Measurements from ENCODE around the gene CCL2. TPM values are rescaled to one million over a fixed set of nuclear protein-coding genes. Genes with fewer than 3 reads are reported as not detected.

Gene CCL2
- total and polyA plus RNA-seq, 2 of the 8 experiments (the other 6 are each of a cell fraction or from before 2014, with no cell fraction given): 3.0 to 3.7 TPM

GRCh38 chr17:34255841-34256240 lies 756 bp downstream of the CCL2 start (continued):
- no peak for TF ChIP-seq CHD7 (IDR thresholded peaks at IDR 0.05; ENCODE audit: insufficient replicate concordance, low read length)
